Neural progenitor cell (in vitro differentiated cells): ENCODE results near the gene WDR37.

Experiments used
- EZH2phosphoT487 ChIP-seq: fragments of 200-600 bp; sonication (generic); IDR thresholded peaks from 2 replicates; pipeline ENCODE4 v1.6.1; 2017; ENCODE audit warnings: antibody characterized with exemption
- TF ChIP-seq, protein P1 (sequence below): fragments of 200-600 bp; sonication (generic); IDR thresholded peaks from 2 replicates; pipeline ENCODE4 v1.5.1; 2017; ENCODE audit warnings: antibody characterized with exemption, mild to moderate bottlenecking

DNA sequence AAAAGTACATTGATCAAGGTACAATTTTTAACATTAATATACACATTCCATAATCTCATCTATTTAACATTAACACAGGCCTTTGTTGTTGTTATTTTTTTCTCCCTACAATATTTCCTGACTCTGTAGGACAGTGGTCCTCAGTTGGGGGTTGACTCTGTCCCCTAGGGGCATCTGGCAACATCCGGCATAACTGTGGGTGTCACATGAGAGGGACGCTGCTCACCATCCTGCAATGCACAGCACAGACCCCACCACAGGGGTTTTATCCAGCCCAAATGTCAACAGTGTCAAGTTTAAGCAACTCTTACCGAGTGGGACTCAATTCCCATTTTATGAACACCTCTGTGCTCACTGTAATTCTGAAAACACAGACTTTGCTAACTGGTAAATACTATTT is 16.1 kb upstream of the WDR37 start:
- TF ChIP-seq EZH2phosphoT487: no peak
- TF ChIP-seq, protein P1, sequence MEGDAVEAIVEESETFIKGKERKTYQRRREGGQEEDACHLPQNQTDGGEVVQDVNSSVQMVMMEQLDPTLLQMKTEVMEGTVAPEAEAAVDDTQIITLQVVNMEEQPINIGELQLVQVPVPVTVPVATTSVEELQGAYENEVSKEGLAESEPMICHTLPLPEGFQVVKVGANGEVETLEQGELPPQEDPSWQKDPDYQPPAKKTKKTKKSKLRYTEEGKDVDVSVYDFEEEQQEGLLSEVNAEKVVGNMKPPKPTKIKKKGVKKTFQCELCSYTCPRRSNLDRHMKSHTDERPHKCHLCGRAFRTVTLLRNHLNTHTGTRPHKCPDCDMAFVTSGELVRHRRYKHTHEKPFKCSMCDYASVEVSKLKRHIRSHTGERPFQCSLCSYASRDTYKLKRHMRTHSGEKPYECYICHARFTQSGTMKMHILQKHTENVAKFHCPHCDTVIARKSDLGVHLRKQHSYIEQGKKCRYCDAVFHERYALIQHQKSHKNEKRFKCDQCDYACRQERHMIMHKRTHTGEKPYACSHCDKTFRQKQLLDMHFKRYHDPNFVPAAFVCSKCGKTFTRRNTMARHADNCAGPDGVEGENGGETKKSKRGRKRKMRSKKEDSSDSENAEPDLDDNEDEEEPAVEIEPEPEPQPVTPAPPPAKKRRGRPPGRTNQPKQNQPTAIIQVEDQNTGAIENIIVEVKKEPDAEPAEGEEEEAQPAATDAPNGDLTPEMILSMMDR: no peak
